GM21381 (cell line): ENCODE results near the gene MRPL21.
"Not testable (repeated sequence)": the region's sequence is repeated elsewhere in the genome, so short reads cannot be mapped to it uniquely, and the experiment has no call there.

ENCODE experiments used
- ATAC-seq: cut with Tn5 transposase; IDR thresholded peaks from one replicate; pipeline ENCODE4 v1.9.1; 2021; ENCODE audit warnings: mild to moderate bottlenecking, moderate library complexity; ENCODE audit not compliant: unreplicated experiment

The MRPL21 gene

DNA sequence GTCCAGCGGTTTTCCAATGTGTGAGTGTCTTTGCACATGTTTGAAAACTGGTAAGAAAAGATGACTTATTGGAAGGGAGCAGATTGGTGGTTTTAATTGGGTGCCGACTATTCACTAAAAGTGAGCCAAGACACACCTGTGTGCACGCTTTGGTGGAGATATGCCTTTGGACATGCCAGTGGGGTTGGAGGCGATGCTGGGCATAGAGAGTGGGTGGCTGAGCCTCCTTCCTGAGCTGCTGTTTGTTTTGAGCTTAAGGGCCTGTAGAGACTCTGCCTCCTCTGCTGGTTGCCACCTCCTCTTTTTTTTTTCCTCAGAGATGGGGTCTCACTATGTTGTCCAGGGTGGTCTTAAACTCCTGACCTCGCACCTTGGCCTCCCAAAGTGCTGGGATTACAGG, 9.6 kb upstream of the MRPL21 start:
- ATAC-seq = no peak

DNA sequence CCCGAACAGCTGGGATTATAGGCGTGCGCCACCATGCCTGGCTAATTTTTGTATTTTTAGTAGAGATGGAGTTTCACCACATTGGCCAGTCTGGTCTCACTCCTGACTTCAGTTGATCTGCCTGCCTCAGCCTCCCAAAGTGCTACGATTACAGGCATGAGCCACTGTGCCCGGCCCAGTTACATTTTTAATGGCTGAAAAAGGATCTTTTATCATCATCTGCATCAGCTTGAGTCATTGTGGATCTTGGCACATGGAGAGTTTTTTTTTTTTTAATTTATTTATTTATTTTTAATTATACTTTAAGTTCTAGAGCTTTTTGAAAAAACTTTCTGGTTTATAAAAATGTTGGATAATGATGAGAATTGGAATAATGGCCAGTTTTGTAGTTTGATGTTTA, 8.6 kb upstream of the MRPL21 start:
- no peak for ATAC-seq

DNA sequence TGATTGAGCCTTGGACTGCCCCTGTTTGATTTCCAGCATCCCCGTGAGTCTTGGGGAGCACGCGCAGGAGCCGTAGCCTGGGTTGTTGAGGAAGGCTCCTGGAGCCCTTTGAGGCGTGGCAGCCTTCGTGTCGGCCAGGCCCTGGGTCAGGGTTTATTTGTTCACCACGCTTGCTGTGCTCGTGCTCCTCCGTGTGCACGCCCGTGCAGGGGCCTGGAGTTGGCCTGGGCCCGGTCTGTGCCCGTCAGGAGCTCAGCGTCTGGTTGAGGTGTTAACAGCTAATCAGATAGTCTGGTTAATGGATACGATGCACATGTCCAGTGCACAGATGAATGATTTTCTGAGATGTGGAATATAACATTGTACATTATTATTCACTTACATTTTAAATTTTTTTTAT, 8.1 kb upstream of the MRPL21 start:
- no peak for ATAC-seq

GRCh38 chr11:68910965-68911364, 7.3 kb upstream of the MRPL21 start:
- no peak for ATAC-seq

GRCh38 chr11:68908273-68908672, 4.6 kb upstream of the MRPL21 start:
- ATAC-seq = no peak

- ATAC-seq = no peak
Measured at GRCh38 chr11:68905421-68906360, 2.1 kb upstream of the MRPL21 start.

GRCh38 chr11:68904248-68904847, 716 bp upstream of the MRPL21 start:
- ATAC-seq = peak; percentile 20

GRCh38 chr11:68900835-68901381, 2.7 kb downstream of the MRPL21 start:
- no peak for ATAC-seq

DNA sequence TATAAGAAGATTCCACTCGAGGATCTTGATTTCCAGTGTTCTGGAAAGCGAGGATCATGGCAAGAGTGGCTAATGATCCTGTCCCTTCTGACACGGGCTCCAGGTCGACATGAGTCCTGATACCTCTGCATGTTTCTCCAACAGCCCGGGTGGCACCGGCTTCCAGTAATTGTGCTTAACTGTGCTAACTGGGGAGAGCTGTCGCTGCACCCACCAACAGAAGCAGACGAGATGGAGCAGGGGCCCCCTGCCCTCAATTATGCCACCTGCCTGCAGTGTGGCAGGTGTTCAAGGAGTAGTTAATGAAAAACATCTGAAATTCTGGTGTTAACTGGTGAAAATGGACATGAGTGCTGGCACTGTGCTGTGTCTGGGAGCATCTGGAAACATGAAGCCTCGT, 6.2 kb downstream of the MRPL21 start:
- ATAC-seq = no peak

GRCh38 chr11:68896171-68896959, 7.3 kb downstream of the MRPL21 start:
- ATAC-seq = no peak

- ATAC-seq = no peak
Measured at GRCh38 chr11:68893282-68893681, 10.3 kb downstream of the MRPL21 start.

DNA sequence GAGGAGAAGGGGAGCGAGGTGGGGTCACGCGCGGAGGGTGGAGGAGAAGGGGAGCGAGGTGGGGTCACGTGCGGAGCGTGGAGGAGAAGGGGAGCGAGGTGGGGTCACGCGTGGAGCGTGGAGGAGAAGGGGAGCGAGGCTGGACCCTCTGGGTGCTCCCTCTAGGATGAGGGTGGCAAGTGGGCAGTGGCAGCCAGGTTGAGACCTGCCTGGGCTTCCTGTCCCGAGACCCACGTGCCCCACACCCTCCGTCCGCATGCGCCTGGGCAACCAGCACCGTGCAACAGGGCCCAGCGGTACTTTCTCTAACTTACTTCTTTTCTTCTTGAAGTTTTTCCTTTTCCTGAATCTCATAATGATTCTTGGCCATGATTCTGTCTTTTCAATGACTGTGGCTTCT, 11.1 kb downstream of the MRPL21 start:
- ATAC-seq = no peak

DNA sequence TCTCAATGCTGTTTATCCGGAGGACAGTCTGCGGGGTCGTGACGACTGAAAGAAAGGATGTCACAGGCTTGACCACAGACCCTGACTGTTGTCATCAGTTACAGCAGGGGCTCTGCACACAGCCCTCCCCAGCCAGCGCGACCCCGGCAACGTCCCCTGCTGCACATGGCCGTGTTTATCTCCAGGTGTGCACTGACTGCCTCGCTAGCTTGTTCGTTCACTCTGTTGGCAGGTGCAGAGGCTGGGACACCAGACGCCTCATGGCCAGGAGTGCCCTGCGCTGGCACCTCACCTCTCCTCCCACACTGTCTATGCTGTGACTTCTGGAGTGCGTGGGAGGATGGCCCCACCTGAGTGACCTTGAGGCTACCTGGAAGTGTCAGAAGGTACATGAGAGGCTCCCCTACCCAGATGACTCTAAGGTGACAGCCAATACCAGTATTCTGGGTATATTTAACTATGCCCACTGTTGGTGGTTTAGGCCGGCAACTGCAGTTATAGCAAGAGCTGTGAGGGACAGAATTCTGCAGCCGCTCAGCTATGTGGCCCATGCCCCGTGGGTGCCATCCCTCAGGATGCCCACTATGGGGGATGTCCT, 12.2 kb downstream of the MRPL21 start:
- no peak for ATAC-seq

GRCh38 chr11:68890490-68891231, 13.0 kb downstream of the MRPL21 start:
- ATAC-seq = no peak

DNA sequence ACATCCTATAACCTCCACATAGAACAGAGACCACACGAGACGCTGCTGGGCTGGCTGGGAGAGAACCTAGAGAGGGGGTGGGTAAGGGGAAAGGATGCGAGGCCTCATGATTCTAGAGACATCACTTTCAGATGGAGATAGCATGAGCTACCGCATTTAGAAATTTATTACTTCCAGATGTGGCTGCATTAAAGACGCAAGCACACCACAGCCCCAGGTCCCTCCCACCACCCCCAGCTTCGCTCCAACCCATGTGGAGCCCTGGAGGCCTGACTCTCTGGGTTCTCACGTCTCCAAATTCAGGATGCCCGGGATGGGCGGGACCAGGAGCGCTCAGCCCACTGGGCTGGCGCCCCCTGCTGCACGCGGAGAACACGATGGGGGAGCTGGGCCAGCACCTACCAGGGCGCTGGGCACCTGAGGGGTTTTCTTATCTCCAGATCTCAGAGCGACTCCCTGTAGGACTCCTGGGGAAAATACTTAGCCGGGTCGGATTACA, 13.6 kb downstream of the MRPL21 start:
- ATAC-seq = no peak

DNA sequence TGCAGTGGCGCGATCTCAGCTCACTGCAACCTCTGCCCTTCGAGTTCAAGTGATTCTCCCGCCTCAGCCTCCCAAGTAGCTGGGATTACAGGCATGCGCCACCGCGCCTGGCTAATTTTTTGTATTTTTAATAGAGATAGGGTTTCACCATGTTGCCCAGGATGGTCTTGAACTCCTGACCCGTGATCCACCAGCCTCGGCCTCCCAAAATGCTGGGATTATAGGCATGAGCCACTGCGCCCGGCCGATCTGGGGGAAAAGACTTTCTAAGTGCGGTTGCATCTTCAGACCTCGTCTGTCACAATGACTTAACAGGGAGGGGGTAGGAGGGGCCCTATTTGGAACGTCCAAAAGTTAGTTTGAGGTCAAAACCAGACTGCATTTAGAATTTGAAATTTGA, 18.8 kb downstream of the MRPL21 start:
- not testable (repeated sequence) for ATAC-seq

DNA sequence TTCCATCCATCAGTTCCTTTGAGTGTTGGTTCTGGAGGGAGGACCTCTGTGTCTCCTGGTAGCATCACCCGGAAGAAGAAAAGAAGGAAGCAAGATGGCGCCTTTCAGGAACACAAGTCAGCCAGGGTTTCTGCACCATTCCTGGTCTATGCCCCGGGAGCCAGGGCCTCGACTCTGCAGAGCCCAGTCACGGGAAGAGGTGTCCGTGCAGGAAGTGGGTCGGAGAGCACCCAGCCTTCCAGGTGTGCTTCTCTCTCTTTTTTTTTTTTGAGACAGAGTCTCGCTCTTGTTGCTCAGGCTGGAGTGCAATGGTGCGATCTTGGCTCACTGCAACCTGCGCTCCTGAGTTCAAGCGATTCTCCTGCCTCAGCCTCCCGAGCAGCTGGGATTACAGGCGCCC, 21.2 kb downstream of the MRPL21 start:
- ATAC-seq = no peak

- ATAC-seq = no peak
Measured at GRCh38 chr11:68881320-68881719, 22.3 kb downstream of the MRPL21 start.

- no peak for ATAC-seq
Measured at GRCh38 chr11:68880851-68881250, 22.8 kb downstream of the MRPL21 start.

GRCh38 chr11:68878022-68878421, 25.6 kb downstream of the MRPL21 start:
- no peak for ATAC-seq
